Measurements from ENCODE around the gene KCNAB1. TPM values are rescaled to one million over a fixed set of nuclear protein-coding genes. Genes with fewer than 3 reads are reported as not detected.

KCNAB1 gene
- total and polyA plus RNA-seq, 10 of the 15 experiments (the other 5 are each of a cell fraction or from before 2014, with no cell fraction given), result 0.11 to 0.69 (median 0.43) TPM; not detected in 6

DNA sequence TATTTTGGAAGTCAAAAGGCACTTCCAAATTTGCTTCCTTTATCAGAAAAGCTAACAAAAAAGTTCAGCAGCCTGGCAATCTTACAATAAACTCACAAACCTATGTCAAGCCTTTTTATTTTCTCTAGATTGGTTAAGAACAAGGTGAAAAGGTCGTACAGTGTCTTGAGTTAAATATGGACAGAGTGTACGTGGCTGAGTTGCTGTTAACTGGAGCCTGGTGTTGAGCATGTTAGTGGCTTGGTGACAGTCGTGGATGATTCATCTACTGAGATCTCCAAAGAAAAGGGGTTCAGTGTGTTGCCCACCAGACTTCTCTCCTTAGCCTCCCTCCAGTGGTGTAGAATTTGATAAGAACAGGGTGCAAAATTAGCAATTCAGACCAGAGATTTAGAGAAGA lies 344.8 kb downstream of the KCNAB1 start:
- H3K27ac ChIP-seq (ENCODE audit: control insufficient read depth, insufficient read depth), result no peak overlapping the region
- no peaks in the 10 kb centered on the region for H3K9me3 ChIP-seq (replicated peaks; ENCODE audit: control insufficient read depth, insufficient read depth, low read length)
- RAD21 ChIA-PET (ENCODE audit: unreplicated experiment), result interaction anchor here (0.6 kb wide), 1 partner anchor 83 kb away, joined by 3 read pairs; no protein-coding TSS in a partner anchor
- intact Hi-C loops (cut with micrococcal nuclease; ENCODE audit: unreplicated experiment) (no loop called here), in situ Hi-C loops (cut with MboI) (no loop called here)
- no peak for FAIRE-seq
- ATAC-seq, result no peak
- CTCF ChIA-PET, result interaction anchor here (6.1 kb wide), 1 partner anchor 15 kb away, joined by 25 read pairs; no protein-coding TSS in a partner anchor
- DNase-seq (ENCODE audit: low read depth, low spot score), result no peak
- peaks cover 4% of the 10 kb centered on the region; the same call in 1 of the 2 replicates for H3K4me1 ChIP-seq (ENCODE audit: control insufficient read depth, insufficient read depth, low read length)
- no peaks in the 10 kb centered on the region; a peak in 1 of 4 replicates for H3K27me3 ChIP-seq (replicated peaks in 1 of 2; ENCODE audit: control insufficient read depth in 2 of 2, insufficient read depth in 2 of 2, low read length in 1 of 2)
- POLR2A ChIA-PET, result no interaction called here
- H4K20me1 ChIP-seq (ENCODE audit: control insufficient read depth, insufficient read depth), result no peaks in the 10 kb centered on the region
- H3K4me2 ChIP-seq (ENCODE audit: control insufficient read depth, insufficient read depth), result no peak overlapping the region
- H3K9ac ChIP-seq (ENCODE audit: control insufficient read depth, insufficient read depth, low read length), result no peak overlapping the region
- TF ChIP-seq EP300 (IDR thresholded peaks at IDR 0.05; ENCODE audit: borderline replicate concordance in 1 of 2, control insufficient read depth in 1 of 2, low read depth in 2 of 2, low read length in 2 of 2) (no peak), RAD51 (IDR thresholded peaks at IDR 0.05) (no peak), IKZF1 (conservative IDR thresholded peaks at IDR 0.05) (no peak), CBFB (IDR thresholded peaks at IDR 0.05; ENCODE audit: low read depth) (no peak), ZSCAN29 (IDR thresholded peaks at IDR 0.05) (no peak), ZNF687 (IDR thresholded peaks at IDR 0.05) (no peak), CTCF (IDR thresholded peaks at IDR 0.05 in 2 of 3, conservative IDR thresholded peaks at IDR 0.05 in 1 of 3; ENCODE audit: control insufficient read depth in 2 of 3, extremely low read depth in 1 of 3, insufficient read depth in 1 of 3, low read depth in 3 of 3, low read length in 3 of 3) (no peak), ZBTB33 (IDR thresholded peaks at IDR 0.05) (no peak), RFX5 (IDR thresholded peaks at IDR 0.05; ENCODE audit: low read depth, low read length) (no peak), EZH2 (IDR thresholded peaks at IDR 0.05; ENCODE audit: borderline replicate concordance, control insufficient read depth, low read depth, low read length) (no peak), PML (IDR thresholded peaks at IDR 0.05; ENCODE audit: low read length) (no peak)
- TF ChIP-seq, protein P1, sequence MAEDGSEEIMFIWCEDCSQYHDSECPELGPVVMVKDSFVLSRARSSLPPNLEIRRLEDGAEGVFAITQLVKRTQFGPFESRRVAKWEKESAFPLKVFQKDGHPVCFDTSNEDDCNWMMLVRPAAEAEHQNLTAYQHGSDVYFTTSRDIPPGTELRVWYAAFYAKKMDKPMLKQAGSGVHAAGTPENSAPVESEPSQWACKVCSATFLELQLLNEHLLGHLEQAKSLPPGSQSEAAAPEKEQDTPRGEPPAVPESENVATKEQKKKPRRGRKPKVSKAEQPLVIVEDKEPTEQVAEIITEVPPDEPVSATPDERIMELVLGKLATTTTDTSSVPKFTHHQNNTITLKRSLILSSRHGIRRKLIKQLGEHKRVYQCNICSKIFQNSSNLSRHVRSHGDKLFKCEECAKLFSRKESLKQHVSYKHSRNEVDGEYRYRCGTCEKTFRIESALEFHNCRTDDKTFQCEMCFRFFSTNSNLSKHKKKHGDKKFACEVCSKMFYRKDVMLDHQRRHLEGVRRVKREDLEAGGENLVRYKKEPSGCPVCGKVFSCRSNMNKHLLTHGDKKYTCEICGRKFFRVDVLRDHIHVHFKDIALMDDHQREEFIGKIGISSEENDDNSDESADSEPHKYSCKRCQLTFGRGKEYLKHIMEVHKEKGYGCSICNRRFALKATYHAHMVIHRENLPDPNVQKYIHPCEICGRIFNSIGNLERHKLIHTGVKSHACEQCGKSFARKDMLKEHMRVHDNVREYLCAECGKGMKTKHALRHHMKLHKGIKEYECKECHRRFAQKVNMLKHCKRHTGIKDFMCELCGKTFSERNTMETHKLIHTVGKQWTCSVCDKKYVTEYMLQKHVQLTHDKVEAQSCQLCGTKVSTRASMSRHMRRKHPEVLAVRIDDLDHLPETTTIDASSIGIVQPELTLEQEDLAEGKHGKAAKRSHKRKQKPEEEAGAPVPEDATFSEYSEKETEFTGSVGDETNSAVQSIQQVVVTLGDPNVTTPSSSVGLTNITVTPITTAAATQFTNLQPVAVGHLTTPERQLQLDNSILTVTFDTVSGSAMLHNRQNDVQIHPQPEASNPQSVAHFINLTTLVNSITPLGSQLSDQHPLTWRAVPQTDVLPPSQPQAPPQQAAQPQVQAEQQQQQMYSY (CRISPR knock-in tag; IDR thresholded peaks at IDR 0.05), result no peak
- no peaks in the 10 kb centered on the region for H3K79me2 ChIP-seq (ENCODE audit: control insufficient read depth, insufficient read depth, low read length)
- SMC1A ChIA-PET (ENCODE audit: uncharacterized antibody, unreplicated experiment), result interaction anchor here (0.8 to 2.0 kb wide), 3 partner anchors 9 to 55 kb away, joined by 3 to 5 read pairs (median 3); no protein-coding TSS in a partner anchor
- WGBS (ENCODE audit: insufficient coverage, insufficient replicate concordance, low lambda C conversion rate, missing lambda C conversion rate), result 29% methylated on average over 3 of the region's 3 CpGs
- no TSS peak for BruUV-seq (replicated peaks)
- no peaks in the 10 kb centered on the region for H3K36me3 ChIP-seq (ENCODE audit: control insufficient read depth in 2 of 2, insufficient read depth in 2 of 2, low read length in 1 of 2)
- no peak overlapping the region for H3K4me3 ChIP-seq
- no peak overlapping the region; the same call in 1 of the 2 replicates for H2AFZ ChIP-seq (ENCODE audit: control insufficient read depth, low read depth, low read length)
